Limb (tissue), 2 donors: ENCODE results near the gene PLXNA2.

Experiments used
- DNase-seq, 2 donors: peaks; one replicate each; pipeline ENCODE4 v3.0.0-alpha.2; 2016; ENCODE audit errors: extremely low spot score in 2 of 2

Gene PLXNA2

DNA sequence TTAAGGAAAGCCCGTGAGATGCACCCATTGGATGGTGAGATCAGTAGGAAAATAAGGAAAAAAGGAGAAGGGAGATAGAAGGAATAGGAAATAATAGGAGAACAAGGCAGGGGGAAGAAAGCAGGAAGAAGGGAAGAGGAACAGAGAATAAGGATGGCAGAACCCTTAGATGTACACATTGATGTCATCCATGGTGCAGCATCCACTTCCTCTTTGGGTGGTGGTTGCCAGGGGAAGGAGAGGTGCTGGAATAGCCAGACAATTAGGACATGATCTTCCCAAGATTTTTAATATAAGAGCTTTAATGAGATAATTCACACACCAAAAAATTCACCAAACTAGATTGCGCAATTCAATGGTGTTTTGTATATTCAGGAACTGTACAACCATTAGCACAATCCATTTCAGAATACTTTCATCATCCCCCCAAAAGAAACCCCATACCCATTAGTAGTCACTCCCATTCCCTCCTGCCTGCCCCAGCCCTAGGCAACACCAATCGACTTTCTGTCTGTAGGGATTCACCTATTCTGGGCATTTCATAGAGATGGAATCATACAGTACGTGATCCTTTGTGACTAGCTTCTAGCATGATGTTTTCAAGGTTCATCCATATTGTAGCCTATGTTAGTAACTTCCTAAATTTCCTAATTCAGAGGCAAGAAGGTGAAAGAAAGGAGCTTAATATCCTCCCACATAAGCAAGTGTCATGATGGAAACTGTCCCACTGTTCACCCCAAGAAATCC, 121.4 kb downstream of the PLXNA2 start:
- no peak for DNase-seq

GRCh38 chr1:208121813-208122364, 122.3 kb downstream of the PLXNA2 start:
- no peak for DNase-seq

DNA sequence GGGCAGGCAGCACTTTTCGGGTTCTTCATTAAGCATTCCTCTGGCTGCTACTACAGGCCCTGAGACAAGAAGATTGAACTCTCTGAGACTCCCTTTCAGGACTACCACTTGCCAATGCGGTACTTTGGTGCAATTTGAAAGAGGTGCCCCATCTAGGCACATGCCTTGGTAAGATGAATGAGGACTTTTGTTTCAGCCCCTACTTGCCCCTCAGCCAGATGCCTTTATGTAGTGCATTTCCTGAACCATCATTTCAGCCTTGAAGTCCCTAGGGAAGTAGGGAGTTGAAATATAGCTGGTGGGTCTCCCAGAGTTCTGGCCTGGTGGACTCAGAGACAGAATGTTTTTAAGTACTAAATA, 123.8 kb downstream of the PLXNA2 start:
- DNase-seq: no peak

DNA sequence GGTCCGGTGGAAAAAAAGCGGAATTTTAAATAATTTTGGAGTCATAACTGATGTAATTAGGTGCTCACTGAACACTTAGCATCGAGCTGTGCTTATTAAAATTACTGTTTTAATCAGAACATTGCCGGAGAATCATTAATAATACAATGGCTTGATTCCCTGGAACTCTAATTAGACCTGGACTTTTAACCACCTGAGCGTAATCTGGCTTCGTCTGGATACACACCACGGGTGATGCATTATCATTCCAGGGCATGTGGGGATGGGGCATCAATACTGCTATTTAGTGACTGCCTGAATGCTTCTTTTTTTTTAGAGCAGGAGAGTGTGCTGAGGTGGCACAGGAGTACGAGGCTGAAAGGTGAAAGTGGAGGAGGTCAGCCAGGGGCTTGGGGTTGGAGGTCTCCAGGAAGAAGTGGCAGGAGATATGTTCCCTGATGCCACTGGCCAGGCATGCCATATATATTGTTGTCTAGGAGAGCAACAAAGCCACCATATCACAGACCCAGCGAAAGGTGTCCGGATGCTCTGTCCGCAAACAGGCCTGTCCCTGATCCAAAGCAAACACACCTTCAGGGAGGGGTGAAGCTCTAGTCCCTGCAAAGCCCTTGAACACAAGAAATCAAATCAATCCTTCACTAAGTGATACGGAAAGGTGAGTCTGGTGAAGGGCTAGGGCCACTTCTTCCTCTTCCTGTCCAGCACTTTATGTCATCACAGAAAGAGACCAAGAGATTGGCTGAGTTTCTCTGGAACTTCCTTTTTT, 125.2 kb downstream of the PLXNA2 start:
- DNase-seq: no peak

DNA sequence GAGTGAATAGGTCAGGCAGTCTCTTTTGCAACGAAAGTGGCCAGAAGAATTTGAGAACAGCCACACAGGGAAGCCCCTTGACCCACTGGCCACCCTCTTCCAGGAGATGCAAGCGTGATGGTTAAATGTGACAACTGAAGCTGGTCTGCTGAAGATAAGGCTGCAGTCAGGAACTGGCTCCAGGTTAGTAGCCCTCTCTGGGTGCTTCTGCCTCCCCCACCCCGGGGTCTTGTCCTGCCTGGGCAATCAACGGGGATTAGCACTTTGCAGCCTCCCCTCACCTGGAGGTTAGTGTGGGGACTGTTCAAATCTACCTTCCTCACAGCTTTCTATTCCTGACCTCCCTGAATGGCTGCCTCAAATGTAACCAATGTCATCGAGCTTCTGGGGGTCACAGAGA, 125.9 kb downstream of the PLXNA2 start:
- no peak for DNase-seq

GRCh38 chr1:208117826-208118225, 126.4 kb downstream of the PLXNA2 start:
- no peak for DNase-seq

GRCh38 chr1:208117409-208117808, 126.8 kb downstream of the PLXNA2 start:
- DNase-seq: no peak

- no peak for DNase-seq
Observed at GRCh38 chr1:208115924-208116640, 128.1 kb downstream of the PLXNA2 start.

DNA sequence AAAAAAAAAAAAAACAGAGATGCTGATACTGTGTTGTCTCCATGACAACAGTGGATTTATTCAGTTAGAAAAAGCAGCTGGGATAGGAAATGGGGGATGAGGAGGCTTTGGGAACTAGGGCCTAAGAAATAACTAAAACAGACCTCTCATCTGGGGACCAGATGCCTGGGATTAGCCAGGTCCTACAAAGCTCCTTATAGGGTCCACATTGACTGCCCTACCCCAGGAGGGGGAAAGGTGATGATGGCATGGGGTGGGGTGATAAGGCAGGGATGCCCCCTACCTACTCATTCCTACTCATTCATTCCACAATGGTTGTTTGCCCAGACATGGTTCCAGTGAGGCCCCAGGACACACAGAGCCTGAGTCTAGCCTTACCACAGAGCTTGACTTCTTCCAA, 131.2 kb downstream of the PLXNA2 start:
- DNase-seq: no peak

GRCh38 chr1:208112401-208112800, 131.8 kb downstream of the PLXNA2 start:
- no peak for DNase-seq

- no peak for DNase-seq
Observed at GRCh38 chr1:208111646-208112190, 132.5 kb downstream of the PLXNA2 start.

DNA sequence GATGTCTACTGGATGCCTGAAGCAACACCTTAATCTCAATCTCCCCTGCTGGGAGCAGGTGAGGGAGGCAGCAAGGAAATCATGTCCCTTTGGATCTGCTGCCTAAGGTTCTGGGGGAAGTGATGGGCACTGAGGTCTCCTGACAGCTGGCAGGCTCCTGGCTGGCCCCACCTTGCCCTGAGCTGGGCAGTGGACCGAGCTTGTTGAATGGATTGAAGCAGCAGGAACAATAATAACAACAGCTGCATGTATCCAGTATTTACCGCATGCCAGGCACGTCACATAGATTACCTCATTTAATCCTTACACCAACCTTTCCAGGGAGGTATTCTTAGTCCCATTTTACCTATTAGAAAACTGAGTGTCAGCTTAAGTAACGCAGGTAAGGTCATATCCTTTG, 133.9 kb downstream of the PLXNA2 start:
- DNase-seq: no peak

GRCh38 chr1:208108646-208109330, 135.4 kb downstream of the PLXNA2 start:
- no peak for DNase-seq

DNA sequence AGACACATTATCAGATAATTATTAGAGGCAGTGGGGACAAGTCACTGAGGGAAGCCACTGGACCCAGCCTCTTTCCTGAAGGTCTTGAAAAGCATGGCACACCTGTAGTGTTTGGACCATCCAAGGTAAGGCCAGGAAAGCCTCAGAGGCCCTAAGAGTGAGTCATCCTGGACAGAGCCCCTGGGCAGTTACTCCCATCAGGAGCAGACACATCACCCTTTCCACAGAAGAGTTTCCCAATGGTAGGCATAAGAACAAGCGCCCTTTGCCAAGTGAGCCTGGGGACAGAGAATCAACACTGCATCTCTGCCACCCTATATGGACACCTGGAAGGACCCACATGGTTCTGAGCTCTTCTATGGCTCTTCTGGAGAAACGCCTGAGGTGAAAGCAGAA, 136.0 kb downstream of the PLXNA2 start:
- no peak for DNase-seq

GRCh38 chr1:208107425-208108212, 136.6 kb downstream of the PLXNA2 start:
- DNase-seq: no peak

GRCh38 chr1:208106218-208106617, 138.0 kb downstream of the PLXNA2 start:
- DNase-seq: no peak

DNA sequence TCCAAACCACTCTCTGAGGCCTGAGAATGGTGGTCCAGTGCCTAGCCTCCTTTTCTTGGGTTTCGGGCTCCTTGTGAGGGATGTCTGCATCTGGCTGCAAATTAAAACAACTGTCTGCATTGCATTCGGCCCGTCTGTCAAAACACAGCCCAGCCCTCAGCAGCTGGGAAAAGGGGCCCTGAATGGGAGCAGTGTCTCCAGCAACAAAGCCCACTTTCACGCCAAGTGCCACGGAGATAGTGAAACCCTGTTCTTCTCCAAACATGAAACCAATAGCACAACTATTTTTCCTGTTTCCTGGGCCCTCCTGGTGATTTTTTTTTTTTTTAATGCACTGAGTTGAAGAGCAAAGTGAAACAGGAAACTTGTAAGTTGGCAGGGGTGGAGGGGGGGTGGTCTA, 138.4 kb downstream of the PLXNA2 start:
- DNase-seq: peak; percentile 69 to 77

DNA sequence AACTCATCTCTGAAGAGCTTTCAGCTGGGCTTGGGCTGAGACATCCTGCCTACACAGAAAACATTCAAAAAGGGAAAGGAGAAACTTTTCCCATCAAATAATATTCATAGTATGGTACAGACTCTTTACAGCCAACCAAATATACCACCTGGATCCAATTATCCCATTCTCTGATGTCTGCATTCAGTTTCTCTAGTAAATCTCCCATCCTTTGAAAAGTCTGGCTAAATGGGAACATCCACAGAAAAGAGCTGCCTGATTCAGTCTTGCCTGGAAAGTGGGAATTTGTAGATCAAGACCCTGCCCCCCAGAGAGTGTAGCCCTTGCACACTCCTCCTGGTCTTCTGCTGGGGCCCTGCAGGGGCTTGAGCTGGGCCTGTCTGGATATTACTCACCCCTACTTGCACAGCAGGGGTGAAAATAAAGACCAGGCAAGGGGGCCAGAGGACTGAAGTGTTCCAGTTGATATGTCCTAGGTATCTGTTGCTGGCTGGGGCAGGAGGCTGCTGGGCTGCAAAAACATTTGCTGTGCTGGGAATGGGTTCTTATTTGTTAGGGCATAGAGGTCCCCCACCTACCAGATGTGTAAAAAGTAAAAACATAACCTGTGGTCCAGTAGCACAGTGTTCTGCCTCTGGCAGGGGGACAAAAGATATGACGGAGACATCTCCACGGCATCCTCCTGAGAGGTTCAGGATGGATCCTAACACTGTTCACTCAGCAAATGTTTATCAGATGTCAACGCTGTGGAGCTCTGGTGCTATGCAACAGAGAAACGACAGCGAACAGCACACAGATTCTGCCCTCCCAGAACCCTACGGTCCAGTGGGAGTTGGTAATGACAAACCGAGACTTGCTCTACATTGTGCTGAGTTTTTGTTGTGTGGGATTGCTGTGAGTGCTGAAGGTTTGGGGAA, 140.3 kb downstream of the PLXNA2 start:
- DNase-seq: no peak

- peak; percentile 71 to 75 for DNase-seq
Observed at GRCh38 chr1:208101661-208102431, 142.3 kb downstream of the PLXNA2 start.
